Measurements from ENCODE around the gene PCBP3. TPM values are rescaled to one million over a fixed set of nuclear protein-coding genes. Genes with fewer than 3 reads are reported as not detected.

The PCBP3 gene
- total RNA-seq, 4 donors from 2014 or later: 0.13 to 0.26 TPM; not detected in 2

DNA sequence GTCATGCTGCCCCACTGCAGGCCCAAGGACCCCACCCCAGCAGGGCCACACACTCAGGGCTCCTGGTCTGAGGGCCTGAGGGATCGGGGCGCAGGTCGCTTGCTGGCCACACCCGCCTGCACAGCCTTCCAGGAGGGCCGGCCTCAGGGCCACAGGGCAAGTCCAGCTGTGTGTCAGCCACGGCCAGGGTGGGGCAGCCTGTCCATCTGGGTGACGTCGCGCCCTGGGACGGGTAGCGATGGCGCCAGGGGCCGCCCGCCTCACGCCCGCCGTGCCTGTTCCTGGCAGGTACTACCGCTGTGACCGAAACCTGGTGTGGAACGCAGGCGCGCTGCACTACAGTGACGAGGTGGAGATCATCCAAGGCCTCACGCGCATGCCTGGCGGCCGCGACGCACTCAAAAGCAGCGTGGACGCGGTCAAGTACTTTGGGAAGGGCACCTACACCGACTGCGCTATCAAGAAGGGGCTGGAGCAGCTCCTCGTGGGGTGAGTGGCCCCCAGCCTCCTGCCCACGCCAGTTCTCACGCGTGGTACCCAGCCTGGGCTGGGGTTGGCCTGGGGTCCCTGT is 340.5 kb downstream of the PCBP3 start:
- H3K36me3 ChIP-seq: peaks cover 0 to 9% of the 10 kb centered on the region in 2 donors
- H3K4me1 ChIP-seq: peaks cover 5 to 6% of the 10 kb centered on the region in 2 donors
- no peak for ATAC-seq
- H3K27me3 ChIP-seq: peaks cover 0 to 2% (median 0%) of the 10 kb centered on the region in 3 donors
- DNase-seq: peak in 1 of 2 donors; percentile 70
- H3K4me3 ChIP-seq: peak overlapping the region in 2 of 4 donors; percentile 13 to 68
- TF ChIP-seq POLR2A (IDR thresholded peaks at IDR 0.05): no peak
- TF ChIP-seq CTCF (IDR thresholded peaks at IDR 0.05 in 4 of 5, conservative IDR thresholded peaks at IDR 0.05 in 1 of 5): no peak
- intact Hi-C loops (cut with DNase I; ENCODE audit: low total_unique reads) (no loop called here), in situ Hi-C loops (cut with MboI; ENCODE audit: low sequenced_read_pairs in 4 of 4) (no loop called here)
- no peaks in the 10 kb centered on the region for H3K9me3 ChIP-seq
- H3K27ac ChIP-seq: peak overlapping the region; percentile 71 to 81 (median 75)

DNA sequence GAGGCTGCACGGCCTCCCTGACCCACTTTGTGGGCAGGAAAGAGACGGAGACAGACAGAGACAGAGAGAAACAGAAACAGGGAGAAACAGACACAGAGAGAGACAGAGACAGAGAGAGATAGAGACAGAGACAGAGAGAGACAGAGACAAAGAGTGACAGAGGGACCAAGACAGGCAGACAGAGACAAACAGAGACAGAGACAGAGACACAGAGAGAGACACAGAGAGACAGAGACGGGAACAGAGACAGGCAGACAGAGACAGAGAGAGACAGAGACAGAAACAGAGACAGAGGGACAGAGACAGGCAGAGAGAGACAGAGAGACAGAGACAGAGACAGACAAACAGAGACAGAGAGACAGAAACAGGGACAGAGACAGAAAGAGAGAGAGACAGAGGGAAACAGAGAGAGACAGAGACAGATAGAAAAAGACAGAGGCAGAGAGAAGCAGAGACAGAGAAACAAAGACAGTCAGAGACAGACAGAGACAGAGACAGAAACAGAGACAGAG is 341.1 kb downstream of the PCBP3 start:
- ATAC-seq: no peak
- in situ Hi-C loops (cut with MboI; ENCODE audit: low sequenced_read_pairs in 4 of 4) (no loop called here), intact Hi-C loops (cut with DNase I; ENCODE audit: low total_unique reads) (no loop called here)
- no peak for TF ChIP-seq POLR2A (IDR thresholded peaks at IDR 0.05)
- TF ChIP-seq CTCF (IDR thresholded peaks at IDR 0.05 in 4 of 5, conservative IDR thresholded peaks at IDR 0.05 in 1 of 5): no peak
- H3K4me3 ChIP-seq: peak overlapping the region in 2 of 4 donors; percentile 13 to 68
- peaks cover 5 to 6% of the 10 kb centered on the region in 2 donors for H3K4me1 ChIP-seq
- H3K27ac ChIP-seq: peak overlapping the region; percentile 71 to 81 (median 75)
- peaks cover 0 to 9% of the 10 kb centered on the region in 2 donors for H3K36me3 ChIP-seq
- peaks cover 0 to under 1% (median 0%) of the 10 kb centered on the region in 3 donors for H3K27me3 ChIP-seq
- no peaks in the 10 kb centered on the region for H3K9me3 ChIP-seq
- no peak for DNase-seq

DNA sequence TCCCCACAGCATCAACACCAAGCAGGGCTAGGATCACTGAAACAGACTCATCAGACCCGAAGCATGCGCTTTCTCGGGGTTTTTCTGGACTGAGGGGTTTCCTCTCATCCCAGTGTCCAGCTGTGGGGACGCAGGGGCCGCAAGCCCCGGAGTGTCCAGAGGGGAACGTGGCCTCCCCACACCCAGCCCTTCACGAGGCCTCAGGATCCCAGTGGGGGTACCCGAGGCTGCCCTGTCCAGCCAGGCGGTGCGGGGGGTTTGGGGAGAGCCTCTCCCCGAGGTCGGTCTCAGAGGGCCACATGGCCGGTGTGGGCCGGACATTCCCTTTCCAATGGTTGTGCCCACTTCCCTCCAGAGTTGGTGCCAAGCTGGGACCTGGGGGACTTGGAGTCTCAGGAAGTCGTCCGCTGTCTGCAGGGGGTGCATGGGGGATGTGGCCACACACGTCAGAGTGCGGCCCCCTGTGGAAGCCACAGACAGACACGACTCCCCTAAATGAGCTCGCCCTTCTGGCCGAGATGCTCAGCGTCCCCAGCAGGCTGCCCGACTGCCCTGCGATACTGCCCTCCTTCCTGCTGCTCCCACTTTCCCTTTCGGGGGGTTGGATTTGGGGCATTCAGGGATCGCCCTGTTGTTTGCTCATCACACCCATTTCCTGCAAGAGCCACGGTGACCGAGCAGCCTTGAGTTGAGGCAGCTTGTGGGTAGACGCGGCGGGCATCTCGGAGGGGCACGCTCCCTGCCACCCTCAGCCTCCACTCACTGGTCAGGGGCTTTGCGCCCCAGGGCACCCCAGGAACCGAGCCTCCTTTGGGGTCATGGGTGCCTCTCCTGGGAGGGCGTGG is 342.2 kb downstream of the PCBP3 start:
- peak in 1 of 2 donors; percentile 11 for DNase-seq
- intact Hi-C loops (cut with DNase I; ENCODE audit: low total_unique reads): no loop called here

More for the DNA sequence above, 342.2 kb downstream of the PCBP3 start:
- Histone ChIP-seq H3K27ac (peak overlapping the region; percentile 71 to 81 (median 75)), H3K36me3 (peaks cover 0 to 12% of the 10 kb centered on the region in 2 donors), H3K9me3 (no peaks in the 10 kb centered on the region), H3K27me3 (no peaks in the 10 kb centered on the region), H3K4me3 (no peak overlapping the region), H3K4me1 (peaks cover 5% of the 10 kb centered on the region in 2 donors)
- TF ChIP-seq POLR2A (IDR thresholded peaks at IDR 0.05) (no peak), CTCF (IDR thresholded peaks at IDR 0.05 in 4 of 5, conservative IDR thresholded peaks at IDR 0.05 in 1 of 5) (no peak)
- ATAC-seq: no peak
- in situ Hi-C loops (cut with MboI; ENCODE audit: low sequenced_read_pairs in 4 of 4): no loop called here

All from gastrocnemius medialis (tissue), 4 donors.